CD14-positive monocyte (primary cell): ENCODE results near the gene SRSF3. TPM values are rescaled to one million over a fixed set of nuclear protein-coding genes. Genes with fewer than 3 reads are reported as not detected.
A peak's percentile ranks its signal among the peaks of the same experiment; 100 is the strongest.

Source experiments
- DNase-seq, 3 donors: peaks; one replicate each; pipeline ENCODE4 v3.0.0-alpha.2; 2011 to 2022
- H2AFZ ChIP-seq: 2 replicates; pipeline ENCODE4 v1.6.0; 2012; ENCODE audit warnings: mild to moderate bottlenecking, low read depth, low read length, inconsistent platforms; ENCODE audit not compliant: insufficient read depth, poor library complexity, severe bottlenecking
- H3K27ac ChIP-seq, 2 donors: 1 replicate in 1 of 2; 2 replicates in 1 of 2; pipeline ENCODE4 v1.5.1; 2012 to 2013; ENCODE audit warnings: low read length in 2 of 2, control low read depth in 1 of 2, inconsistent platforms in 1 of 2, low read depth in 1 of 2, mild to moderate bottlenecking in 1 of 2
- H3K27me3 ChIP-seq, 2 donors: one replicate each; pipeline versions ENCODE4 v1.6.0 to v1.6.1; 2011 to 2013; ENCODE audit warnings: low read length in 2 of 2; ENCODE audit not compliant: control insufficient read depth in 2 of 2, insufficient read depth in 2 of 2
- H3K36me3 ChIP-seq, 2 donors: replicated peaks in 1 of 2; 1 replicate in 1 of 2; 2 replicates in 1 of 2; pipeline versions ENCODE4 v1.5.1 to v1.6.1; 2012 to 2013; ENCODE audit warnings: low read length in 2 of 2, control low read depth in 1 of 2, inconsistent platforms in 1 of 2, mild to moderate bottlenecking in 1 of 2; ENCODE audit not compliant: insufficient read depth in 2 of 2, control insufficient read depth in 1 of 2
- H3K4me1 ChIP-seq, 2 donors: 1 replicate in 1 of 2; 2 replicates in 1 of 2; pipeline versions ENCODE4 v1.5.1 to v1.6.1; 2012 to 2013; ENCODE audit warnings: low read length in 2 of 2, control low read depth in 1 of 2, inconsistent platforms in 1 of 2, mild to moderate bottlenecking in 1 of 2, moderate library complexity in 1 of 2; ENCODE audit not compliant: insufficient read depth in 2 of 2, control insufficient read depth in 1 of 2
- H3K4me2 ChIP-seq: replicated peaks from 2 replicates; pipeline ENCODE3; 2012; ENCODE audit warnings: low read length, moderate library complexity, mild to moderate bottlenecking; ENCODE audit not compliant: poor library complexity, severe bottlenecking; ENCODE audit errors: extremely low read depth
- H3K4me3 ChIP-seq, 3 experiments: fragments of 200-600 bp in 1 of 3; sonication (generic) in 1 of 3; replicated peaks in 1 of 3; 1 replicate in 2 of 3; 2 replicates in 1 of 3; pipeline ENCODE4 v1.5.1; 2011 to 2013; ENCODE audit warnings: low read length in 3 of 3, mild to moderate bottlenecking in 3 of 3, control low read depth in 2 of 3, low read depth in 2 of 3, inconsistent platforms in 1 of 3, moderate library complexity in 1 of 3
- H3K79me2 ChIP-seq: 2 replicates; pipeline ENCODE4 v1.6.0; 2012; ENCODE audit warnings: mild to moderate bottlenecking, control low read depth, inconsistent platforms, low read length, moderate library complexity; ENCODE audit not compliant: insufficient read depth
- H3K9ac ChIP-seq: 2 replicates; pipeline ENCODE4 v1.6.0; 2017; ENCODE audit warnings: low read length, mild to moderate bottlenecking; ENCODE audit not compliant: insufficient read depth, poor library complexity, severe bottlenecking
- H3K9me3 ChIP-seq, 2 donors: replicated peaks in 1 of 2; 1 replicate in 1 of 2; 2 replicates in 1 of 2; pipeline versions ENCODE4 v1.5.1 to v1.6.1; 2012 to 2013; ENCODE audit warnings: low read length in 2 of 2, control low read depth in 1 of 2; ENCODE audit not compliant: control insufficient read depth in 1 of 2, insufficient read depth in 1 of 2
- H4K20me1 ChIP-seq: 2 replicates; pipeline ENCODE4 v1.6.0; 2012; ENCODE audit warnings: mild to moderate bottlenecking, low read length, control low read depth, moderate library complexity; ENCODE audit not compliant: insufficient read depth
- H3K27ac Mint-ChIP-seq, 7 donors: one replicate each; pipeline ENCODE4 v1.8.0; 2020; ENCODE audit warnings: mild to moderate bottlenecking in 7 of 7, mixed read lengths in 7 of 7, moderate library complexity in 6 of 7, inconsistent platforms in 2 of 7
- H3K27me3 Mint-ChIP-seq, 3 donors: one replicate each; pipeline ENCODE4 v1.8.0; 2021 to 2022; ENCODE audit warnings: low read depth in 3 of 3, mild to moderate bottlenecking in 3 of 3, mixed read lengths in 3 of 3, moderate library complexity in 3 of 3, inconsistent platforms in 1 of 3
- H3K36me3 Mint-ChIP-seq, 2 donors: one replicate each; pipeline ENCODE4 v1.8.0; 2020; ENCODE audit warnings: mixed read lengths in 2 of 2, inconsistent platforms in 1 of 2, mild to moderate bottlenecking in 1 of 2
- H3K4me1 Mint-ChIP-seq: one replicate; pipeline ENCODE4 v1.8.0; 2020; ENCODE audit warnings: mild to moderate bottlenecking, mixed read lengths
- H3K4me3 Mint-ChIP-seq, 2 donors: one replicate each; pipeline ENCODE4 v1.8.0; 2020; ENCODE audit warnings: mild to moderate bottlenecking in 2 of 2, mixed read lengths in 2 of 2, moderate library complexity in 1 of 2
- H3K9me3 Mint-ChIP-seq, 7 donors: one replicate each; pipeline ENCODE4 v1.8.0; 2020 to 2022; ENCODE audit warnings: mixed read lengths in 7 of 7, mild to moderate bottlenecking in 6 of 7, moderate library complexity in 6 of 7, inconsistent platforms in 2 of 7
- WGBS: methylation state at CpG from one replicate; pipeline ENCODE4 v1.1.5; 2013; ENCODE audit warnings: missing lambda C conversion rate; ENCODE audit not compliant: insufficient coverage; 5-methylcytosine and 5-hydroxymethylcytosine counted together
- intact Hi-C, 2 donors: fragments of 100-400 bp; cut with micrococcal nuclease; formaldehyde crosslinking; loops; one replicate each; pipeline versions ENCODE4 v1.15.0 to v1.15.1; 2023
- polyA plus RNA-seq, 3 donors: library from polyadenylated mRNA; depleted of rRNA in 1 of 3; unstranded in 2 of 3; stranded (reverse) in 1 of 3; fragments of 300-500 nt in 2 of 3; fragments of >200 nt in 1 of 3; fragmentation: Illumina TruSeq in 2 of 3; gene quantifications; 1 replicate in 2 of 3; 2 replicates in 1 of 3; pipeline ENCODE4 v1.2.3, GENCODE V29; 2012 to 2021
- TF ChIP-seq, protein P1 (sequence below): fragments of 200-600 bp; IDR thresholded peaks from one replicate; pipeline ENCODE4 v1.8.0; 2022; ENCODE audit warnings: antibody characterized with exemption, mild to moderate bottlenecking

Gene SRSF3
- polyA plus RNA-seq, 3 donors = 293 to 341 (median 297) TPM

DNA sequence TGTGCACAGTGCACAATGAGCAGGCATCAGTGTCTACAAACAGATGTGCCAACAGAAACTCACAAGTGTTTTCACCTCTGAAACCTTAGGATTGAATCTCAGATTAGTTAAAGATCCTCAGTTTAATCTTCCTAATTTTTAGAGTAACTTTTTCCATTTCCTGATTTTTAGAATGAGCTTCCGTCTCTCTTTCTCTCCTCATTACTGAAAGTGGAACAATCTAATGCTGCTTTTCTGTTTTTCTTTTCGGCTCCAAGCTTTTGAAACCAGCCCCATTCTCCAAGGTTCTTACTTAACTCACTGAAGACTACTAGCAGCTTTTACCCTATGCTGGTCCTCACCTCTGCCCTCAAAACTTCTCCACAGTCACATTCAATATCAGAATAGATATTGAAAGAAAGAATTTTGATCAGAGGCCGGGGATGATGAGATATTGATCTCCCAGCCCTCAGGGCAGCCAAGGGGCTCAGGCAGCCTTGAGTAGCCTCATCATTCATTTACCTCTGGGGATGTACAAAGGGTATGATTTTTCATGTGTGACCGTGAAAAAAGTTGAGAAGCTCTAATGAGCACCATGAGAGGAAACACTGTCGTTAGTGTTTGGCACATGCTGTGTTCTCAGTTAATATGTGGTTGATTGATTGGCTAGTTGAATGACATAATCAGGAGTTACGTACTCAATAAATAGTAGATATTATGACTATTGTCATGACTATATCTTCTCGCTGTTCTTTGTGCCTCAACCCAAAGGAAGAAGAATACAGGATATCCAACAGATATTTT, 35.0 kb upstream of the SRSF3 start:
- TF ChIP-seq, protein P1, sequence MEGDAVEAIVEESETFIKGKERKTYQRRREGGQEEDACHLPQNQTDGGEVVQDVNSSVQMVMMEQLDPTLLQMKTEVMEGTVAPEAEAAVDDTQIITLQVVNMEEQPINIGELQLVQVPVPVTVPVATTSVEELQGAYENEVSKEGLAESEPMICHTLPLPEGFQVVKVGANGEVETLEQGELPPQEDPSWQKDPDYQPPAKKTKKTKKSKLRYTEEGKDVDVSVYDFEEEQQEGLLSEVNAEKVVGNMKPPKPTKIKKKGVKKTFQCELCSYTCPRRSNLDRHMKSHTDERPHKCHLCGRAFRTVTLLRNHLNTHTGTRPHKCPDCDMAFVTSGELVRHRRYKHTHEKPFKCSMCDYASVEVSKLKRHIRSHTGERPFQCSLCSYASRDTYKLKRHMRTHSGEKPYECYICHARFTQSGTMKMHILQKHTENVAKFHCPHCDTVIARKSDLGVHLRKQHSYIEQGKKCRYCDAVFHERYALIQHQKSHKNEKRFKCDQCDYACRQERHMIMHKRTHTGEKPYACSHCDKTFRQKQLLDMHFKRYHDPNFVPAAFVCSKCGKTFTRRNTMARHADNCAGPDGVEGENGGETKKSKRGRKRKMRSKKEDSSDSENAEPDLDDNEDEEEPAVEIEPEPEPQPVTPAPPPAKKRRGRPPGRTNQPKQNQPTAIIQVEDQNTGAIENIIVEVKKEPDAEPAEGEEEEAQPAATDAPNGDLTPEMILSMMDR = no peak
- H2AFZ ChIP-seq = peak overlapping the region; percentile 57

DNA sequence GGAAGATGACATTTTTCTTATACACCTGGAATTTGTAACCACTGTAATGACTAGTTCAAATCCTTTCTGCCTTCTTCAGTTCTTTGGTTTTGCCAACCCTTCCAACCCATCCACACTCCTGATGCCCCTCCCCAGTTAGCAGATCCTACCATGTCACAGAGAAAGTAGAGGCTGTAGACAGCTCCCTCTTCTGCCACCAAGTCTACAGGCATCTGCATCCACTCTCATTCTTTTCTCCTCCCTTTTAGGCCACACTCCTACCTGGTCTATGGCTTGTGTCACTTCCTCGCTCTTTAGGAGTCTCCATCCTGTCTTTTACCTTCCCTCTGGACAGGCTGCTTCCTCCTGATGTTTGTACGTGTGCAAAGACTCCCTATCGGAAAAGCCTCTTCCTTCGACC, 33.3 kb upstream of the SRSF3 start:
- Mint-ChIP-seq H3K4me1 (peaks cover 52% of the 10 kb centered on the region), H3K27me3 (peaks cover 0 to 2% (median 1%) of the 10 kb centered on the region in 3 donors), H3K9me3 (no peaks in the 10 kb centered on the region), H3K27ac (no peak overlapping the region), H3K36me3 (peaks cover 0 to 3% of the 10 kb centered on the region in 2 donors), H3K4me3 (no peak overlapping the region)
- TF ChIP-seq, protein P1 = no peak
- Histone ChIP-seq H3K79me2 (no peaks in the 10 kb centered on the region), H3K9me3 (no peaks in the 10 kb centered on the region), H3K36me3 (no peaks in the 10 kb centered on the region), H3K4me2 (no peak overlapping the region), H4K20me1 (no peaks in the 10 kb centered on the region), H3K27ac (no peak overlapping the region), H3K4me3 (no peak overlapping the region), H3K27me3 (no peaks in the 10 kb centered on the region), H2AFZ (no peak overlapping the region), H3K9ac (no peak overlapping the region), H3K4me1 (peaks cover 43% of the 10 kb centered on the region in 2 donors)
- 100% methylated on average over 4 of the region's 4 CpGs for WGBS
- intact Hi-C loops = no loop called here
- DNase-seq = no peak

More for the DNA sequence above, 35.0 kb upstream of the SRSF3 start:
- no peaks in the 10 kb centered on the region for H3K9me3 Mint-ChIP-seq
- Histone ChIP-seq H3K27me3 (no peaks in the 10 kb centered on the region), H3K4me1 (peaks cover 47 to 48% of the 10 kb centered on the region in 2 donors), H3K36me3 (no peaks in the 10 kb centered on the region), H3K9ac (peak overlapping the region; percentile 11), H3K4me2 (peak overlapping the region; percentile 50), H3K27ac (peak overlapping the region; percentile 28 to 79), H3K9me3 (no peaks in the 10 kb centered on the region), H3K79me2 (no peaks in the 10 kb centered on the region), H4K20me1 (no peaks in the 10 kb centered on the region), H3K4me3 (peak overlapping the region in 1 of 3 experiments; percentile 51)
- peak overlapping the region; percentile 60 to 90 (median 87) for H3K27ac Mint-ChIP-seq
- H3K4me1 Mint-ChIP-seq = peaks cover 55% of the 10 kb centered on the region
- H3K27me3 Mint-ChIP-seq = peaks cover 0 to 2% (median 1%) of the 10 kb centered on the region in 3 donors
- intact Hi-C loops = no loop called here
- 0% methylated on average over 2 of the region's 7 CpGs for WGBS
- H3K36me3 Mint-ChIP-seq = peaks cover 0 to 3% of the 10 kb centered on the region in 2 donors
- peak in 1 of 3 donors; percentile 15 for DNase-seq
- H3K4me3 Mint-ChIP-seq = peak overlapping the region in 1 of 2 donors; percentile 64
